Left renal cortex interstitium (tissue), 4 donors: ENCODE results near the gene WDR86. TPM values are rescaled to one million over a fixed set of nuclear protein-coding genes. Genes with fewer than 3 reads are reported as not detected.

ENCODE experiments used
- DNase-seq, 4 donors: peaks; one replicate each; pipeline ENCODE4 v3.0.0-alpha.2; 2013; ENCODE audit warnings: low read depth in 4 of 4, low spot score in 2 of 4, missing footprints in 1 of 4
- polyA plus RNA-seq, 4 donors: library from polyadenylated mRNA; unstranded; fragments of 120-200 nt; gene quantifications; one replicate each; pipeline ENCODE4 v1.2.1, GENCODE V29; 2013; ENCODE audit not compliant: insufficient read length in 4 of 4

Gene WDR86
- polyA plus RNA-seq, 4 donors = 21.3 to 57.5 (median 43.5) TPM

- no peak for DNase-seq
These were observed 31.1 kb upstream of the WDR86 start for GRCh38 chr7:151440799-151441445.

GRCh38 chr7:151439855-151440798 is 30.3 kb upstream of the WDR86 start, which contains the start of gene CRYGN:
TSS of gene CRYGN (minus strand) at chr7:151440141. CDS start at chr7:151439917, 224 bp downstream.
- DNase-seq = no peak

- DNase-seq = no peak
These were observed 29.2 kb upstream of the WDR86 start for GRCh38 chr7:151438864-151439601.

DNA sequence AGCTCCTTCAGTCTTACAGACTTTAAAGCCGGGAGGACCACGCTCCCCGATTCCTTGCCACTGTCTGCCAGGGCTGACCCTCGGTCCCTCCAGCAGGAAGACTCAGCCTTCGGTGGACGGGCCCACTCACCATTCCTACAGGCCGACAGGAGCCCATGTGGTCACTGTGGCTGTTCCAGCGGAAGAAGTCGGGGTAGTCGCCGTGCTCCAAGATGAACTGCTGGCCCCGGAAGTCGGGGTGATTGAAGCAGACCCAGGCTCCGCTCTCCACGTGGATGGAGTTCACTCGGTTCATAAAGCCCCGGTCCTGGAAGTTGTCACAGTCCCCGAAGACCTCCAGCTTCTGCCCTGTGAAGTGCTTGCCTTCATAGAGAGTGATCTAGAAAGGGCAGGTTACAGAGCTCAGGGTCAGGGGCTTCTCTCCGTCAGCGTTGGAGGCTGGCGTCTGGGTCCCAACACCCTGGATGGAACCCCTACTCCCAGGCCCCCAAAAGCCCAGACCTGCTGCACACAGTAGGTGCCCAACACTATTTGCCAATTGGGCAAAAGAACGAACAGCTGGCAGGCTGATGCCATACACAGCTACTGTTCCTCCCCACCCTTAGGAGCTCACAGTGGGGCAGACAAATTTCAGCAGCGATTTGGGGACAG is 28.2 kb upstream of the WDR86 start:
- DNase-seq = no peak

DNA sequence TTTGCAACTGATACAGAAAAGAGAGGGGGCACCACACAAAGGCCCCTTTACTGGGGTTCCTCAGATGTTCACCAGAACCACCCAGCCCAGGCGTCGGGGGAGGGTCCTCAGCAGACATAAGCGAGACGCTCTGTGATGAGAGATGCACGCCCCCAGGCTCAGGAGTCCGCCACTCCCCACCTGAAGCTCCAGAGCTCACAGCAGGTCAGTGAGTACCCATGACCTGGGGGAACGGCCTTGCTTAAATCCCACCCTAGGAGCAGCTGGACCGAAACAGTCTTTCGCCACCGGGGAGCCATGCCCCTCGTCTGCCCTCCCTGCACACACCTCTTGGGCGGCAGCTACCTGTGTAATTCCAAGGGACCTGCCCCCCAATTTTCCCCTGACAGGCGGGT is 27.3 kb upstream of the WDR86 start:
- DNase-seq = no peak

DNA sequence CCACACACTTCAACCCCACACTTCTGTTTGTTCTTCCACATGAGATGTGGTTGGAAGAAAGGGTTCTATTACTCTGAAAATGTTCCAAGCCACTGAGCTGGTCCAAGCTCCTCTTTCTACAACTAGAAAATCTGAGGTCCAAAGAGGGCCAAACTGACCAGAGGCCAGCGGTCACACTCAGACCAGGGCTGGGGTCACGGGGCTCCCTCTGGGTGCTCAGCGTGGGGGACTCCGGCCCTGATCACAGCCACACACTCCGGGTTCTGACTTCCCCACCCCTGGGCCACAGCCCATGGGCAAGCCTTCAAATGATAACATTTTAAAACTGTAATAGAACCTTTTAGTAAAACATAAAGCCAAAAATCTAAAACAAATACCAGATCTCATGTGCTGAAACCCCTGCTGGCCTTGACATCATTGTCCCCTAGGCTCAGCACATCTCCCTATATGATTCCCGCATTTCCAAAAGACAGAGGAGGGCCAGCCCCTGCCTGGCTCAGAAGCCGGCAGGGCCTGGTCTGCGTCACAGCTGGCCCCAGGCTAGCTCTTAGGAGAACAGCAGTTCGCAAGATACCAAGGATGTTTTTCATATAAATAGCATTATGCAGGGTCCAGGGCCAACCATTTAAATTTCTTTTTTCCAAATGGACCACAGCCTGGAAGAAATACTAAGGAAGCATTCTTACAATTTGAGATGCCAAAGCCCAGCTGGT is 26.8 kb upstream of the WDR86 start:
- no peak for DNase-seq

DNA sequence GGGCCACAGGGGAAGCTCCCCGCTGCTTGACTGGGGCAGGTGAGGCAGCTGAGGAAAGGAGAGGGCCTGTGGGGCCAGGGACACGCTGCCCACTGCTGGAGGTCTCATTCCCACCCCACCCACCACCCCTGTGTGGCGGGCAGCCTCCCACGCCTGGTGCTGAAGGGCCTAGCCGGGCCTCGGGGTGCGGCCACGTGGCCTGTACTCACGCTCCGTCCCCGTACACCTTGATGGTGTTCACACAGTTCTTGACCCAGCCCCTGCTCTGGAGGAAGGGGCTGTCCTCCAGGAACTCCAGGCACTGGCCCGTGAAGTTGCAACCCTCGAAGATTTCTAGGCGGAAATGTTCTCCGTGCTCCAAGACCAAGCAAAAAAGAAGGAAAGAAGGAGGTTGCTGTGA is 26.1 kb upstream of the WDR86 start:
- no peak for DNase-seq

DNA sequence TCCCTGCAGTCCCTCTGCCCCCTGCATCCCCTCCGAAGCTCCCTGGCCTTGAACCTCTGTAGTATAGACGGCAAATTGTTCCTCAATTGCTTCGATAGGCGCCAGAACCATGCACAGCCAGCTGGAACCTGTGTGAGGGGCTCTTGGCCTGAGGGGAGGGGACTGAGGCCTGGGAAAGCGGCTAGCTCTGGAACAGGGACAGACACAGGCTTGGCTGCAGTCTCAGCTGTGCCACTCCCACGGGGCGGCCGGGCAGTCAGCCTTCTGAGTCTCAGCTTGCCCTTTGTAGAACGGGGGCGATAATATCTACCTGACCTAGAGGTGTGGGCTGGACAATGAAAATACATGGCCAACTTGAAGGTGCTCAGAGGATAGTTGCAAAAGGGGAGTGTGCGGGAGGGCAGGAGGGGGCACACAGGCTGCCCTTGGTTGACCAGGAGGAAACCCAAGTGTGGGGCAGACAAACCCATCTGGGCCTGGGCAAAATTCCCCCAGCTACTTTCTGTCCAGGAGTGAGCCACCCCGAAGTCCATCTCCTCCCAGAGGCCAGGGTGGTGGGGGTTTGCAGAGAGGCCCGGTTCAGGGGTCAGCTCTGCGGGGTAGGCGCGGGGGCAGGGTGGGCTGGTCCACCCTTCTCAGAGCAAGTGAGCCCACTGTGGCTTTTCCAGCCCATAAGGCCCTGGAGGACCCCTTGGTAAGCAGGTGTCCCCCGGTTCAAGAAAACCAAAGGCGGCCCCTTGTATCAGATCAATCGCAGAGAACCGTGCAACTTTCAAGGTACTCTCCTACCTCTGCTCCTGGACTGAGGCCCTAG is 25.5 kb upstream of the WDR86 start:
- DNase-seq = no peak

DNA sequence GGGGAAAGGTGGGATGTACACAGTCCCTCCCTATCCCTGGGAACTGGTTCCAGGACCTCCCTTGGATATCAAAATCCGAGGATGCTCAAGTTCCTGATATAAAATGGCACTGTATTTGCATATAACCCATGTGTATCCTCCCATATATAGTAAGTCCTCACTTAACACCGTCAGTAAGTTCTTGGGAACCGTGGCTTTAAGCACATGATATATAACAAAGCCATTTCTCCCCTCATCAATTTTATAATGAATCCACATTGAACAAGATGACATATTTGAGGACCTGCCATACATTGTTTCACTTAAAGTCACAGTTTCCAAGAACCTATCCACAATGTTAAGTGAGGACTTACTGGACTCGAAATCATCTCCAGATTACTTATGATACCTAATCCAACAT is 24.7 kb upstream of the WDR86 start:
- no peak for DNase-seq

DNA sequence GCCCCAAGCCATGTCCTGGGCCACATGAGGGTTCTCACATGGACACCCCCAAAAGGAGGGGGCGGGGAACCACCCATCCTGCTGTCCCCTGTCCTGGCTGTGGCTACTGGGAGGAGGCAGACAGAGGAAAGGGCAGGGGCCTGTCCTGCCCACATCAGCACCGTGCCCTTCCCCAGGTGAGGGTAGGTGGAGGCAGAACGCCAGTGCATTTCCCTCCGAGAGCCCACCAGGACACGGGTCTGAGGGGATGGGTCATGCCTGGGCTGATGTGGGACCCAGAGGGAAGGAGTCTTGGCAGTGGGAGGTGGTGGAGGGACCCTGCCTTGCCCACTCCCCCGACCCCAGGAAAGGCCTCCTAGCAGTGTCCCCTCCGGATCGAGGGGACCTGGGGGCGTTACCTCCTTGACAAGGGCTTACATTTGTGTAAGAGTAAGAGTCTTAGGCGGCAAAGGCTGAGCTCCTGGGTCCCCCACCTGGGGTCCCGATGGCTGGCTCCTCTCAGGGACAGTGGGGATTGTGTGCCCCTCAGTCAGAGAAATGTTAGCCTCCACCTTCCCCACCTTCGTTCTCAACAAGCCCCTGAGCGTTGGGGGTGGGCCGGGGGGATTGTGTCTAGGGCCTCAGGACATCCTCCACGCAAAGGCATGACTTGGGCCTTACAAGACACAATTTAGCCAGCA is 24.0 kb upstream of the WDR86 start:
- DNase-seq = no peak

DNA sequence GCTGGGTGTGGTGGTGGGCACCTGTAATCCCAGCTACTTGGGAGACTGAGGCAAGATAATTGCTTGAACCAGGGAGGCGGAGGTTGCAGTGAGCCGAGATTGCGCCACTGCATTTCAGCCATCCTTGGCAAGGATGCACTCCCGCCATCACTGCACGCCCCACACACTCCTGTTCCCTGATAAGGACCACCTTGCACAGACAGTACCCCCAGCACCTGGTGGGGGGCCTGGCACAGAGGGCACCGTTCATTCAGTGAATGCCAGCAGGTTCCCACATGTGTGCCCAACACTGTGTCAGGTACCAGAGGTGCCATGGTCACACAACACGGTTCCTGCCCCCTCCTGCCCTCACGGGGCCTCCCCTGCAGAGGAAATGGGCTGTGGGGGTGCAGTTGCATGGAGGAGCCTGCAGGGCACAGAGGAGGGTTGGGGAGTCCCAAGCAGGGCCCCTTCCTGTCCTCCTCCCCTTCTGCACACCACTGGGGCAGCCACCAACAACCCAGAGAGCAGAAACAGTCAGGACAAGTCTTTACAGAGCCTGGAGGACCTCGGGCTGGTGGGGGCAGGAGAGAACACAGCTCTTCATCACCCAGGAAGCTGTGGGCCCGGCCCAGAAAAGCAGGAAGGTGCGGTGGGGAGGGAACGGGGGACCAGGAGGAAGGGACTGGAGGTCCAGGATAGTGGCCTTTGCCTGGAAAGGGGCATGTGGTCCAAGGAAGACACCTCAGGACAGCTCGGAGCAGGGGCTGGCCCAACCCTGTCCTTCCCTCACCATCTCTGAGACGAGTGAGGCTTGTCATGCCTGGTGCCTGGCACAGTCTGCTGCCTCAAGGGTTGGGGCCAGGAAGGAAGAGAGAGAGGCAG is 23.1 kb upstream of the WDR86 start:
- no peak for DNase-seq

GRCh38 chr7:151431768-151432311 is 22.0 kb upstream of the WDR86 start:
- DNase-seq = no peak

DNA sequence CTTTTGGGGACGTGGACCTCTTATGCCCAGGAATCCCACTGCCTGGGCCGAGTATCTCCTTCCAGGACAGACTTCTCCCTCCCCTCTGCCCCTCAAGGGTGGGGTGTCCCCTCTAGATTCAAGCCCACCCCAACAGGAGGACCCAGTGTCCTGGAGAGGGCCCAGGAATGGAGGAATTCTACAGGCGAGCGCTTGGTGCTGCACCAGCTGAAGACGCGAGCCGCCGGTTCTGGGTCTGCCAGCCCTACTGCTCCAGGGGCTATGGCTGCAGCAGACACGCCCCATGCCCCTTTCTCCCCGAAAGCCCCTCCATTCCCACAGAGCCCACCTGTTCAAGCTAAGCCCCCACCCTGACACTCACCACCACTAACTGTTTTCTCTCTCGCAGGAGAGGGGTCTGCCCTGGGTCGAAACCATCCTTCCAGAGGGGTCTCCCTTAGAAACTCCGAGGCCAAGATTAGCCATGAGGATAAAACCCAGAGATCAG is 21.5 kb upstream of the WDR86 start:
- DNase-seq = no peak

DNA sequence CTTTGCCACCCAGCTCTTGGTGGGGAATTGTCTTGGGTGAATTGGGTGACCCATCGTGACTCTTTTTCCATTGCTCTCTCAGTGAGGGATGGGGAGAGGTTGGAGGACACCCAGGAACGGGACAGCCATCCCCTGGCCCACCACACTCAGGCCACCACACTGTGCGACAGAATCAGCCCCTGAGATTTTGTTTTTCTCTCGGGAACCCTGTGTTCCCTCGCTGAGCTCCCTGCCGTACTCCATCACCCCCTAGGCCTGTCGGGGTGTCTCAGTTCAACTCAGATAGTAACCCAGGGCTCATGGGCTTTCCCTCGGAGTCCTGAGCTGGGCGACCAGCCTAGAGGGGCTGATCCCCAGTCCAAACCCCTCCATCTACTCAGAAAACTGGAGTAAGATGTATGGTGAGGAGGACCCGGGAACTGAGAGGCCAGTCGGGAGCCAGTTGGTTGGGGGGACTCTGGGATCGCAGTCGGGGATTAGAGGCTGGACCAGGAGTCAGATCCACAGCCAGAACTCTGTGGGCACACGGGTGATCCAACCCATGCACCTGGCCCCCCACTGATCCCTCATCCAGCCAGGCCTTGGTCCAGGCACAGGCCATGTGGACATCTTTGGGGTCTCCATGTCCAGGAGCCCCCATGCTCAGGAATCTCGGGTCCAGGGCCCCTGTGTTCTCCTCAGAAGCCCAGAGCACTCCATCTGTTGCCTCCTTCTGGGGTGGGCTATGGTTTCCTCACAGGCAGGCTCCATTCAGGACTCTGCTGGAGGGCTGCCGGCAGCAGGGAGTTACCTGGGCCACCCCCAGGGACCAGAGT is 20.8 kb upstream of the WDR86 start:
- no peak for DNase-seq

DNA sequence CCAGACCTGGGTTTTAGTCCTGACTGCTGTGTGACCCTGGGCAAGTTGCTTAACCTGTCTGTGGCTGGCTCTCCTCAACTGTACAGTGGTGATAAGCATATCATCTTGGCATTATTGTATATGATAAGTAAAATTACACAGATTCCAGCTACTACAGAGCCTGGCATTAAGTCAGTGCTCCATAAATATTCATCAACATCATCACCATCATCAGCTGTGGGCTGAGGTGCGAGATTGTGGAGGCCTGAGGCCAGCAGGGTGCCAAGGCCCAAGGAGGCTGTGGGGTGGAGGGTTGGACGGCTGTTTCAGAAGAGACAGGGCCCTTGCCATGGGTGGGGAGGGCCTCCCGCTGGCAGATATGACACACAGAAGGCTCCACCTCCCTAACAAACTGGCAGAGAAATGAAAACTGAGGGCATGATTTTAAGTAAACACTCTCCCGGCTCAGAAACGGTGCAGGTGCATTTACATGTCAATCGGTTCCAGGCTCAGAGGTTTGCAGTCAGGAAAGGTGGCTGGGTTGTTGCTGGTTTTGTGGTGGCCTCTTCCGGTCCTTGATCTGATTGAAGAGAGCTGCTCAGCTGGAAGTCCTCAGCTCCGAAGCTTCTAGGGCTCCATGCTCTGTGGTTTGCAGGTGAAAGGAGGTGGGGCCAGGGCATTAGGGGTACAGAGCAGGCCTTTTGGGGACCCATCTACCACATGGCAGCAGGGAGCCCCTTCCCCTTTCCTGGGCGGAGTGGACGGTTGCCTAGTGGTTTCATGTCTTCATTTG is 19.9 kb upstream of the WDR86 start:
- no peak for DNase-seq

DNA sequence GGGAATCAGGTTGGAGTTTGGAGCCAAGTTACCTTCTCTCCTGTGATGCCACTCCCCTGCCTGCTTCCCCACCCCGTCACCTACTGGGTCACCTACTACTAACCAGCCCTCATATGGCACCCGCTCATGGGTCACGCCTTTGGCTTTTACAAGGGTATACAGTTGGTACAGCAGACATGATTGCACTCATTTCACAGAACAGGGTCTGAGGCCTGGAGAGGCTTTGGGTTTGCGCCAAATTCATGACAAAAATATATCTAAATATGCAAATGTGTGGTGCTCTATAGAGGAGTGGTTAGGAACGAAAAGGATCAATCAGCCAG is 19.4 kb upstream of the WDR86 start:
- DNase-seq = no peak
